Endothelial cell of umbilical vein (primary cell): Measurements from ENCODE around the gene NUP37.

Source experiments
- CTCF ChIP-seq, 2 donors: IDR thresholded peaks; 1 replicate in 1 of 2; 2 replicates in 1 of 2; pipeline ENCODE4 v1.5.1; 2011; ENCODE audit warnings: low read length in 2 of 2, mild to moderate bottlenecking in 2 of 2, moderate library complexity in 2 of 2, control low read depth in 1 of 2, inconsistent platforms in 1 of 2, low read depth in 1 of 2; ENCODE audit not compliant: insufficient read depth in 1 of 2; ENCODE audit errors: extremely low read depth in 1 of 2
- FOS ChIP-seq: IDR thresholded peaks from 2 replicates; pipeline ENCODE4 v1.6.1; 2011; ENCODE audit warnings: mild to moderate bottlenecking, low read length, moderate library complexity, borderline replicate concordance; ENCODE audit not compliant: insufficient read depth
- POLR2A ChIP-seq: IDR thresholded peaks from 2 replicates; pipeline ENCODE4 v1.6.1; 2012; ENCODE audit warnings: low read depth, mild to moderate bottlenecking, control low read depth, low read length

- TF ChIP-seq CTCF (IDR thresholded peaks at IDR 0.05; ENCODE audit: extremely low read depth in 1 of 2, insufficient read depth in 1 of 2, low read depth in 1 of 2, low read length in 2 of 2) (no peak), FOS (no peak), POLR2A (no peak)
Measured at GRCh38 chr12:102024765-102025164, 95.1 kb downstream of the NUP37 start.
